ENCODE results near the gene SPATA4.

DNA sequence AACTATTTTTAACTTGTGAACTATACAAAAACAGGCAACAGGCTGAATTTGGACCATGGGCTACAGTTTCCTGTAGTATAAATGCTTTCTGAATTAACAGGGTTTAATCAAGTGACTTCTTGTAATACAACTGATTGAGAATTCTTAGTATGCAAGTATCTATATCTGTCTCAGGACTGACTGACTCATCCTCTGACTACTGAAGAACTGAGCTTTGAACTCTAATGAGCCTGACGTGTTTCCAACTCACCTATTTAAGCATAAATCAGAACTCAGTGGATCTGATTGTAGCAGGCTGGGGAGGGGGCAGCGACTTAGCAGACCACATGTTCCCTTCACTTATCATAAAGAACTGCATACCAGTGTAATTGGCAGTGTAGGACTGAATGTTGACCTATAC is 7.8 kb downstream of the SPATA4 start:
- TF ChIP-seq CTCF (IDR thresholded peaks at IDR 0.05; ENCODE audit: low read depth, low read length) (no peak), POLR2A (IDR thresholded peaks at IDR 0.05; ENCODE audit: extremely low read depth, insufficient read length) (no peak), MAX (IDR thresholded peaks at IDR 0.05; ENCODE audit: low read depth, low read length) (no peak)

All from NB4 (cell line).